Measurements from ENCODE around the gene KDM4F.

The KDM4F gene

DNA sequence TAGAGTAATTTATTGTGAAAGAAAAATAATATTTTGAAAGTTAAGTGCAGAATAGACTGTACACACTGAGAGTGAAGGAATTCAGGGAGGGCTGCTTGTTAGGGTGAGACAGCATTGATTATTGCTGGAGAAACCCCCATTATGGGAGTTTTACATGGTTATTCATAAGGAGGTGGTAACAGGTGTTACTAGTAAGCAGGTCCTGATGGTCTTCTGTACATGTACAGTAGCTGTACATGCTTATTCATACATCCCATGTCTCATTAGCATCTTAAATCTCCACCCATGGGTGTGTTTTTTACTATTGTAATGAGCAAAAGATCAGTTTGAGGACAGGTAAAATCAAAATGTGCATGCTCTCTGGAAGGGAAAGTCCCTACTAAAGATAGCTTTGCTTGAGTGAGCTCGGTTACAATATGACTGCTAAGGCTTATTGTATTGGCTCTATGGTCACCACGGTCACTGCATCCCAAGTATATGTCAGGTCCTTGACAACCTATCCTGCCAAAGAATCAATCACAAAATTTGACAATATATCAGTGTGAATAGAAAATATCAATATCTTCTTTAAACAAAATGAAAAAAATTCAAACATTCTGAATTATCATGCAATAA is 6.2 kb downstream of the KDM4F start:
- CTCF ChIA-PET = interaction anchor here (0.6 to 2.3 kb wide), 2 partner anchors 13 to 78 kb away, joined by 3 to 14 read pairs; partner anchors contain the start of gene SRSF8
- no peaks in the 10 kb centered on the region for H3K36me3 ChIP-seq (ENCODE audit: control insufficient read depth in 2 of 2, insufficient read depth in 1 of 2, low read length in 2 of 2)
- POLR2A ChIA-PET = no interaction called here
- no peak overlapping the region for H3K4me3 ChIP-seq (ENCODE audit: low read depth, low read length)
- no peaks in the 10 kb centered on the region for H3K9me3 ChIP-seq (ENCODE audit: control insufficient read depth, insufficient read depth, low read depth, low read length)
- TF ChIP-seq SALL2 (tag by site-specific recombination; IDR thresholded peaks at IDR 0.05; ENCODE audit: borderline replicate concordance) (no peak), ZNF701 (tag by site-specific recombination; IDR thresholded peaks at IDR 0.05) (no peak), ZFP69B (tag by site-specific recombination; IDR thresholded peaks at IDR 0.05) (no peak), IKZF3 (tag by site-specific recombination; IDR thresholded peaks at IDR 0.05) (no peak), ZNF555 (tag by site-specific recombination; conservative IDR thresholded peaks at IDR 0.05) (no peak), ZBTB48 (tag by site-specific recombination; IDR thresholded peaks at IDR 0.05) (no peak), GLIS2 (tag by site-specific recombination; IDR thresholded peaks at IDR 0.05) (no peak), ZNF623 (tag by site-specific recombination; IDR thresholded peaks at IDR 0.05) (no peak), ZNF221 (tag by site-specific recombination; IDR thresholded peaks at IDR 0.05; ENCODE audit: borderline replicate concordance) (no peak), ZNF626 (tag by site-specific recombination; IDR thresholded peaks at IDR 0.05) (no peak)
- TF ChIP-seq, protein P1, sequence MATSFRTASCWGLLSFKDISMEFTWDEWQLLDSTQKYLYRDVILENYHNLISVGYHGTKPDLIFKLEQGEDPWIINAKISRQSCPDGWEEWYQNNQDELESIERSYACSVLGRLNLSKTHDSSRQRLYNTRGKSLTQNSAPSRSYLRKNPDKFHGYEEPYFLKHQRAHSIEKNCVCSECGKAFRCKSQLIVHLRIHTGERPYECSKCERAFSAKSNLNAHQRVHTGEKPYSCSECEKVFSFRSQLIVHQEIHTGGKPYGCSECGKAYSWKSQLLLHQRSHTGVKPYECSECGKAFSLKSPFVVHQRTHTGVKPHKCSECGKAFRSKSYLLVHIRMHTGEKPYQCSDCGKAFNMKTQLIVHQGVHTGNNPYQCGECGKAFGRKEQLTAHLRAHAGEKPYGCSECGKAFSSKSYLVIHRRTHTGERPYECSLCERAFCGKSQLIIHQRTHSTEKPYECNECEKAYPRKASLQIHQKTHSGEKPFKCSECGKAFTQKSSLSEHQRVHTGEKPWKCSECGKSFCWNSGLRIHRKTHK (tag by site-specific recombination; IDR thresholded peaks at IDR 0.05) = no peak
- TF ChIP-seq, protein P2, sequence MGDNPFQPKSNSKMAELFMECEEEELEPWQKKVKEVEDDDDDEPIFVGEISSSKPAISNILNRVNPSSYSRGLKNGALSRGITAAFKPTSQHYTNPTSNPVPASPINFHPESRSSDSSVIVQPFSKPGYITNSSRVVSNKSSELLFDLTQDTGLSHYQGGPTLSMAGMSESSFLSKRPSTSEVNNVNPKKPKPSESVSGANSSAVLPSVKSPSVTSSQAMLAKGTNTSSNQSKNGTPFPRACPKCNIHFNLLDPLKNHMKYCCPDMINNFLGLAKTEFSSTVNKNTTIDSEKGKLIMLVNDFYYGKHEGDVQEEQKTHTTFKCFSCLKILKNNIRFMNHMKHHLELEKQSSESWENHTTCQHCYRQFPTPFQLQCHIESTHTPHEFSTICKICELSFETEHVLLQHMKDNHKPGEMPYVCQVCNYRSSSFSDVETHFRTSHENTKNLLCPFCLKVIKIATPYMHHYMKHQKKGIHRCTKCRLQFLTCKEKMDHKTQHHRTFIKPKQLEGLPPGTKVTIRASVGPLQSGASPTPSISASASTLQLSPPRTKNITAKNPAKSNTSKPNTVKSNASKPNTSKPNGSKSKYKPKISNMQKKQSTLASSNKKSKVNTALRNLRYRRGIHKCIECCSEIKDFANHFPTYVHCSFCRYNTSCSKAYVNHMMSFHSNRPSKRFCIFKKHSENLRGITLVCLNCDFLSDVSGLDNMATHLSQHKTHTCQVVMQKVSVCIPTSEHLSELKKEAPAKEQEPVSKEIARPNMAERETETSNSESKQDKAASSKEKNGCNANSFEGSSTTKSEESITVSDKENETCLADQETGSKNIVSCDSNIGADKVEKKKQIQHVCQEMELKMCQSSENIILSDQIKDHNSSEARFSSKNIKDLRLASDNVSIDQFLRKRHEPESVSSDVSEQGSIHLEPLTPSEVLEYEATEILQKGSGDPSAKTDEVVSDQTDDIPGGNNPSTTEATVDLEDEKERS (tag by site-specific recombination; IDR thresholded peaks at IDR 0.05) = no peak
- H3K27ac ChIP-seq (ENCODE audit: extremely low read depth, low read depth, low read length) = no peak overlapping the region
- H3K4me1 ChIP-seq (ENCODE audit: control insufficient read depth, insufficient read depth, low read length) = no peaks in the 10 kb centered on the region

DNA sequence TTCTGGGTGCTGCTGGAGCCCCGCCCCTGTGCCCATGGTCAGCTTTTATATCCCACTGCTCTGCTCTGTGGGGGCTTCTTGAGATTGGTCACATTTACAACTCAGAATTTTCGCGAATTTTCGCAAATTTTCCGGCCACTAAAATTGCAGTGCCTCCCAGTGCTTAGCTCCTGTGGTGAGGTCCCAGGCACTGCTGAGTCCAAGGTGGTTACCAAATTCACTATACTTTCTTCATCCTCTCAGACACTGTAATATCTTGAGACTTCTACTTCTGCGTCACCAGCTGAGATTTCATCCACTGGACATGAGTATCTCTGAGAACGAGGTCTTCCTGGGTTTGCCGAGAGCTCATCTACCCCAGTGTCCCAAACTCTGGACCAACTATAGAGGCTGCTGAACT is 8.7 kb downstream of the KDM4F start:
- H3K4me1 ChIP-seq (ENCODE audit: control insufficient read depth, insufficient read depth, low read length) = no peaks in the 10 kb centered on the region
- H3K4me3 ChIP-seq (ENCODE audit: low read depth, low read length) = no peak overlapping the region
- CTCF ChIA-PET = no interaction called here
- no peaks in the 10 kb centered on the region for H3K9me3 ChIP-seq (ENCODE audit: control insufficient read depth, insufficient read depth, low read depth, low read length)
- H3K27ac ChIP-seq (ENCODE audit: extremely low read depth, low read depth, low read length) = no peak overlapping the region
- no peaks in the 10 kb centered on the region for H3K36me3 ChIP-seq (ENCODE audit: control insufficient read depth in 2 of 2, insufficient read depth in 1 of 2, low read length in 2 of 2)
- POLR2A ChIA-PET = no interaction called here
- TF ChIP-seq ZNF175 (tag by site-specific recombination; IDR thresholded peaks at IDR 0.05) = no peak
- TF ChIP-seq, protein P3, sequence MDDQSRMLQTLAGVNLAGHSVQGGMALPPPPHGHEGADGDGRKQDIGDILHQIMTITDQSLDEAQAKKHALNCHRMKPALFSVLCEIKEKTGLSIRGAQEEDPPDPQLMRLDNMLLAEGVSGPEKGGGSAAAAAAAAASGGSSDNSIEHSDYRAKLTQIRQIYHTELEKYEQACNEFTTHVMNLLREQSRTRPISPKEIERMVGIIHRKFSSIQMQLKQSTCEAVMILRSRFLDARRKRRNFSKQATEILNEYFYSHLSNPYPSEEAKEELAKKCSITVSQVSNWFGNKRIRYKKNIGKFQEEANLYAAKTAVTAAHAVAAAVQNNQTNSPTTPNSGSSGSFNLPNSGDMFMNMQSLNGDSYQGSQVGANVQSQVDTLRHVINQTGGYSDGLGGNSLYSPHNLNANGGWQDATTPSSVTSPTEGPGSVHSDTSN (CRISPR knock-in tag; IDR thresholded peaks at IDR 0.05) = no peak
- TF ChIP-seq ZNF596 (tag by site-specific recombination; IDR thresholded peaks at IDR 0.05) = no peak
- no peak for TF ChIP-seq MYNN (tag by site-specific recombination; IDR thresholded peaks at IDR 0.05; ENCODE audit: borderline replicate concordance)
- no peak for TF ChIP-seq ZNF394 (tag by site-specific recombination; IDR thresholded peaks at IDR 0.05; ENCODE audit: borderline replicate concordance)
- TF ChIP-seq ZNF561 (tag by site-specific recombination; IDR thresholded peaks at IDR 0.05; ENCODE audit: borderline replicate concordance) = no peak
- TF ChIP-seq ZNF274 (IDR thresholded peaks at IDR 0.05; ENCODE audit: low read length) = no peak
- no peak for TF ChIP-seq ZNF274 (tag by site-specific recombination; IDR thresholded peaks at IDR 0.05; ENCODE audit: borderline replicate concordance)
- TF ChIP-seq ZNF324 (tag by site-specific recombination; IDR thresholded peaks at IDR 0.05) = no peak
- no peak for TF ChIP-seq HOXD13 (CRISPR knock-in tag; IDR thresholded peaks at IDR 0.05; ENCODE audit: borderline replicate concordance)
- TF ChIP-seq ZFP3 (tag by site-specific recombination; IDR thresholded peaks at IDR 0.05; ENCODE audit: low read depth) = no peak
- TF ChIP-seq, protein P4, sequence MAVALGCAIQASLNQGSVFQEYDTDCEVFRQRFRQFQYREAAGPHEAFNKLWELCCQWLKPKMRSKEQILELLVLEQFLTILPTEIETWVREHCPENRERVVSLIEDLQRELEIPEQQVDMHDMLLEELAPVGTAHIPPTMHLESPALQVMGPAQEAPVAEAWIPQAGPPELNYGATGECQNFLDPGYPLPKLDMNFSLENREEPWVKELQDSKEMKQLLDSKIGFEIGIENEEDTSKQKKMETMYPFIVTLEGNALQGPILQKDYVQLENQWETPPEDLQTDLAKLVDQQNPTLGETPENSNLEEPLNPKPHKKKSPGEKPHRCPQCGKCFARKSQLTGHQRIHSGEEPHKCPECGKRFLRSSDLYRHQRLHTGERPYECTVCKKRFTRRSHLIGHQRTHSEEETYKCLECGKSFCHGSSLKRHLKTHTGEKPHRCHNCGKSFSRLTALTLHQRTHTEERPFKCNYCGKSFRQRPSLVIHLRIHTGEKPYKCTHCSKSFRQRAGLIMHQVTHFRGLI (tag by site-specific recombination; IDR thresholded peaks at IDR 0.05) = no peak
- no peak for TF ChIP-seq ZBTB48 (tag by site-specific recombination; IDR thresholded peaks at IDR 0.05)
- TF ChIP-seq, protein P5, sequence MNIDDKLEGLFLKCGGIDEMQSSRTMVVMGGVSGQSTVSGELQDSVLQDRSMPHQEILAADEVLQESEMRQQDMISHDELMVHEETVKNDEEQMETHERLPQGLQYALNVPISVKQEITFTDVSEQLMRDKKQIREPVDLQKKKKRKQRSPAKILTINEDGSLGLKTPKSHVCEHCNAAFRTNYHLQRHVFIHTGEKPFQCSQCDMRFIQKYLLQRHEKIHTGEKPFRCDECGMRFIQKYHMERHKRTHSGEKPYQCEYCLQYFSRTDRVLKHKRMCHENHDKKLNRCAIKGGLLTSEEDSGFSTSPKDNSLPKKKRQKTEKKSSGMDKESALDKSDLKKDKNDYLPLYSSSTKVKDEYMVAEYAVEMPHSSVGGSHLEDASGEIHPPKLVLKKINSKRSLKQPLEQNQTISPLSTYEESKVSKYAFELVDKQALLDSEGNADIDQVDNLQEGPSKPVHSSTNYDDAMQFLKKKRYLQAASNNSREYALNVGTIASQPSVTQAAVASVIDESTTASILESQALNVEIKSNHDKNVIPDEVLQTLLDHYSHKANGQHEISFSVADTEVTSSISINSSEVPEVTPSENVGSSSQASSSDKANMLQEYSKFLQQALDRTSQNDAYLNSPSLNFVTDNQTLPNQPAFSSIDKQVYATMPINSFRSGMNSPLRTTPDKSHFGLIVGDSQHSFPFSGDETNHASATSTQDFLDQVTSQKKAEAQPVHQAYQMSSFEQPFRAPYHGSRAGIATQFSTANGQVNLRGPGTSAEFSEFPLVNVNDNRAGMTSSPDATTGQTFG (tag by site-specific recombination; IDR thresholded peaks at IDR 0.05; ENCODE audit: borderline replicate concordance) = no peak
